Measurements from ENCODE around the gene ZNF460. TPM values are rescaled to one million over a fixed set of nuclear protein-coding genes. Genes with fewer than 3 reads are reported as not detected.

ZNF460 gene
- total RNA-seq, 1 donor from 2014 or later = 44.9 TPM

- intact Hi-C loops (cut with micrococcal nuclease) = loop anchor here (2.0 kb wide), 1 partner anchor 1624 kb away; the partner anchor contains the start of gene U2AF2
Observed at GRCh38 chr19:57278481-57278880, 1.8 kb upstream of the ZNF460 start.

- intact Hi-C loops (cut with micrococcal nuclease) = loop anchor here (1.0 to 2.0 kb wide), 21 partner anchors 39 to 1625 kb away; partner anchors contain the start of genes TRAPPC2B, U2AF2, ZNF17 and ZNF211
Observed at GRCh38 chr19:57279418-57280164, 694 bp upstream of the ZNF460 start.

GRCh38 chr19:57280962-57281400 is 696 bp downstream of the ZNF460 start:
- intact Hi-C loops (cut with micrococcal nuclease) = loop anchor here (1.0 kb wide), 19 partner anchors 39 to 1046 kb away; partner anchors contain the start of genes TRAPPC2B, ZNF17, ZNF264 and ZNF304

- intact Hi-C loops (cut with micrococcal nuclease) = no loop called here
Observed at GRCh38 chr19:57282011-57282643, 1.8 kb downstream of the ZNF460 start.

- intact Hi-C loops (cut with micrococcal nuclease) = no loop called here
Observed at GRCh38 chr19:57288373-57288772, 8.1 kb downstream of the ZNF460 start.

- intact Hi-C loops (cut with micrococcal nuclease) = no loop called here
Observed at GRCh38 chr19:57290970-57291369, 10.7 kb downstream of the ZNF460 start.

GRCh38 chr19:57292547-57292946 is 12.3 kb downstream of the ZNF460 start:
- intact Hi-C loops (cut with micrococcal nuclease) = no loop called here

- intact Hi-C loops (cut with micrococcal nuclease) = no loop called here
Observed at GRCh38 chr19:57293719-57294118, 13.4 kb downstream of the ZNF460 start.

GRCh38 chr19:57302020-57302465 is 21.8 kb downstream of the ZNF460 start:
- intact Hi-C loops (cut with micrococcal nuclease) = no loop called here

- intact Hi-C loops (cut with micrococcal nuclease) = no loop called here
Observed at GRCh38 chr19:57302727-57303401, 22.6 kb downstream of the ZNF460 start.

GRCh38 chr19:57305056-57305455 is 24.8 kb downstream of the ZNF460 start:
- intact Hi-C loops (cut with micrococcal nuclease) = no loop called here

GRCh38 chr19:57308514-57308913 is 28.2 kb downstream of the ZNF460 start:
- intact Hi-C loops (cut with micrococcal nuclease) = no loop called here

GRCh38 chr19:57310792-57311191 is 30.5 kb downstream of the ZNF460 start:
- intact Hi-C loops (cut with micrococcal nuclease) = no loop called here

GRCh38 chr19:57314146-57314545 is 33.9 kb downstream of the ZNF460 start:
- intact Hi-C loops (cut with micrococcal nuclease) = no loop called here

GRCh38 chr19:57317503-57317902 is 37.2 kb downstream of the ZNF460 start:
- intact Hi-C loops (cut with micrococcal nuclease) = no loop called here

- intact Hi-C loops (cut with micrococcal nuclease) = loop anchor here (1.0 kb wide), 8 partner anchors 31 to 128 kb away; partner anchors contain the start of genes TRAPPC2B, ZNF17, ZNF304 and ZNF460
Observed at GRCh38 chr19:57319869-57320179, 39.5 kb downstream of the ZNF460 start.

- intact Hi-C loops (cut with micrococcal nuclease) = loop anchor here (1.0 kb wide), 8 partner anchors 31 to 128 kb away; partner anchors contain the start of genes TRAPPC2B, ZNF17, ZNF304 and ZNF460
Observed at GRCh38 chr19:57320180-57321084, 40.1 kb downstream of the ZNF460 start, which contains the start of gene ZNF543. TSS of gene ZNF543 (plus strand) at chr19:57320472. CDS start at chr19:57320854, 382 bp downstream.

GRCh38 chr19:57321116-57321515 is 40.8 kb downstream of the ZNF460 start:
- intact Hi-C loops (cut with micrococcal nuclease) = no loop called here

GRCh38 chr19:57321751-57322150 is 41.5 kb downstream of the ZNF460 start:
- intact Hi-C loops (cut with micrococcal nuclease) = no loop called here

GRCh38 chr19:57324992-57325391 is 44.7 kb downstream of the ZNF460 start:
- intact Hi-C loops (cut with micrococcal nuclease) = no loop called here

- intact Hi-C loops (cut with micrococcal nuclease) = no loop called here
Observed at GRCh38 chr19:57327993-57328392, 47.7 kb downstream of the ZNF460 start.

Measured in T-helper 1 cell treated with Interleukin-12 subunit alpha and Interleukin-12 subunit beta and Interleukin-4 antibody, amounts not matched to agents 30 ng/mL and 1 ng/mL, for 36 hours (primary cell).